ENCODE data around the gene LINGO3.

LINGO3 gene

GRCh38 chr19:2327773-2328400, 19.9 kb upstream of the LINGO3 start:
- peak; percentile 73 for DNase-seq (ENCODE audit: low spot score)

DNA sequence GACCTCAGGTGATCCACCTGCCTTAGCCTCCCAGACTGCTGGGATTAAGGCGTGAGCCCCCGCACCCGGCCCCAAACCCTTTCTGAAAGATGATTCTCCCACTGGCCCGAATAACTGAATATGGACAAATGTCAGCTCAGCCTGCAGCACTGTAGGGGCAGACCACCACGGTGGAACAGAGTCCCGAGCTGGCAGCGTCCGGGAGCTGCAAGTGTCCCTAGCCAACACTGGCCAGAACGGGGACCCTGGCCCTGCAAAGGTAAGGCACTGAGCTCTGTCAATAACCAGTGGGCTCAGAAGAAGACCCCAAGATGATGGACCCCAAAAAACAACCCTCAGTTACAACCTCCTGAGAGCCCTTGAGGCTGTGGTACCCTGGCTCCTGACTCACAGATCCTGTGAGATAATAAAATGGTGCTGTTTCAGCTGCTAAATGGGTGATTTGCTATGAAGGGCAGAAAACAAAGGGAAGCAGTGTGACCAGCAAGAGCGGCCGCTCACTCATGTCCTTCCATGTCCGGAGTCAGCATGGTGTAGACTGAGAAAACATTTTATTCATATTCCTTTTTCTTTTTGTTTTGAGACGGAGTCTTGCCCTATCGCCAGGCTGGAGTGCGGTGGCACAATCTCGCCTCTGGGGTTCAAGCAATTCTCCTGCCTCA, 18.9 kb upstream of the LINGO3 start:
- no peak for DNase-seq (ENCODE audit: low spot score)

DNA sequence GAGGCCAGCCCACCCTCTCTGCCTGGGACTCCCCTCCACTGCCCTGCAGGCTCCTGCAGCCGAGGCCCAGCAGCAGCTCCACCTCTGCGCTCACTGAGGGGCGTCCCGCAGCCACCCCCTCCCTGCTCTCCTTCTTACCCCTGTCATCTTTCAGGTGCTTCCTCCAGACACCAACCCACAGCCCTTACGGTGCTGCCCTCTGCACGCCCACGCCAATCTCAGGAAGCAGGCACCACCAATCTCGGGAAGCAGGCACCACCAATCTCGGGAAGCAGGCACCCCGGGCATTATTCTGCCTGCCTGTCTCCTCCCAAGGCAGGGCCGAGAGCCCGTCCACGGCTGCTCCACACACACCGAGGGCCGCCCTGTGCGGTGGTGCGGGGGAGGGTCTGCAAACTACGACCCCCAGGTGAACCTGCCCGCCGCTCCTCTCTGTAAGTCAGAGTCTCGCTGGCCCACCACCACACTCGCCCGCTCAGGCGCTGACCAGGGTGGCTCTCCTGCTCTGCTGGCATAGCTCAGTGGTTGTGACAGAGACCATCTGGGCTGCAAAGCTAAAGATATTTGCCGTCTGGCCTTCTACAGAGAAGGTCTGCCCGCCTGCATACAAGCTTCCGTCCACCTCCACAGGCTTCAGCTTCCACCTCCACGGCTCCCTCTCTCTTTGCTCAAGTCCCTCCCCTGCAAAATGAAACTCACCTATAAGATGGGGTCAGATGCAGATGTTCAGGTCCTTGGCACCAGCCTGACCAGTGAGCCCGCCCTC, 17.5 kb upstream of the LINGO3 start:
- DNase-seq (ENCODE audit: low spot score), result no peak

GRCh38 chr19:2324220-2324948, 16.4 kb upstream of the LINGO3 start:
- DNase-seq (ENCODE audit: low spot score), result no peak

DNA sequence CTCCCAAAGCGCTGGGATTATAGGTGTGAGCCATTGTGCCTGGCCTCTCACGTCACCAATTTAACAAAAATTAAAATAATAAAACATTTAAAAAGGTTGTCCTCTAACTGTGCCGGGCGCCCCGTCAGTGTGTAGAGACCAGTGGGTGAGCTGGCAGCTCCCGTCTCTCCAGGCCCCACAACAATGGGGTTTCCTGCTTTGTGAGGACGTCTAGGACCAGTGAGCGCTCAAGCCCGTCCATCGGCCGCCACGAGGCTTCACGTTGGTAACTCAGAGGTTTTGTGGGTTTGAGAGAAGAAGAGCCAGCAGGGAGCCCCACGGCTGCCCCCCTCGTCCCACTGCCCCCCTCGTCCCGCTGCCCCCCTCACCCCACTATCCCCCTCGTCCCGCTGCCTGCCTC, 15.8 kb upstream of the LINGO3 start:
- DNase-seq (ENCODE audit: low spot score), result no peak

DNA sequence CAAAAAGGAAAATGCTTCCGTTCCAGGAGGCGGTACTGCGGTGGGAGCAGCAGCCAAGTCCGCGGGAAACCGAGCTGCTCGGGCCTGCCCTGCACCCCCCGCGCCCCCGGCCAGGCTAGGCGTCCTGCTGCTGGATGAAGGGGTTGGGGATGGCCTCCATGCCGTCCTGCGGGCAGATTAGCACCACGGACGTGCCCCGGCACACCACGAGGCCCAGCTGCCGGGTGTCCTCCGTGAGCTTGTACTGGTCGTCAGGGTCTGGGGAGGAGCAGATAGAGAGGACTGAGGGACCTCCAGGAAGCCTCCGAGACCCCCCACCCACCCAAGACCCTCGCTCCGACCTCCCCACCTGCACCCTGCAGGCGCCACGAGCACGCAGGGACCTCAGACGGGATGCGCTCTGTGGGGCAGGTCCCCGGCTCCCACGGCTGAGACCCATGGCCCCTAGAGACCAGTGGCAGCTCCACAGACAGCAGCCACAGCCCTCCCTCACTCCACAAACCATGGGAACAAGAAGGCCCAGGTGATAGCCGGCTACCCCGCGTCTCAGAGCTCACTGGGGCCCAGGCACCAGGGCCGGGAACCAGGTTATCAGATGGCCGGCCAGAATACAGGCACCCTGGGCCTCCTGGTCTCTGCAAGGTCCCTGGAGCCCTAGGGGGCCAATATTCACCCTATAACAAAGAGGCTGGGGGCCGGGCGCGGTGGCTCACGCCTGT, 13.8 kb upstream of the LINGO3 start:
- DNase-seq (ENCODE audit: low spot score), result no peak

GRCh38 chr19:2320939-2321338, 13.0 kb upstream of the LINGO3 start:
- no peak for DNase-seq (ENCODE audit: low spot score)

- no peak for DNase-seq (ENCODE audit: low spot score)
Measured at GRCh38 chr19:2320049-2320448, 12.1 kb upstream of the LINGO3 start.

DNA sequence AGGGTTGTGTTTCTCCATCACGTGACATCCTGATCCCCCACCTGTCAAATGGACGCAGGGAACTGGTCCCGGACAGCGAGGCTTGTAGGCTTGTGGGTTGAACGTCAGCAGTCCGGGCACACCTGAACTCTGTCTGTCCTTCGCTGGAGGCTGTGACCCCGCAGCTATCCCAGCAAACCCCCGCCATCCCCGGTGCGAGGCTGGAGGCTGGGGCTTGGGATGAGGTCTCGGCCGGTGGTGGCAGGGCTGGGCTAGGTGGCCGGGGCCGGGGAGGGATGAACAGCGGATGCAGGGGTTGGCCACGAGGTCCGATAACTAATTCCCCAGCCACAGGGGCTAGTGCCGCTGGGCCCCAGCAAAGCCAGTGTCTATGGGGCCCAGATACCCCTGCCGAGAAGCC, 11.6 kb upstream of the LINGO3 start:
- DNase-seq (ENCODE audit: low spot score), result no peak

GRCh38 chr19:2318923-2319322, 11.0 kb upstream of the LINGO3 start:
- DNase-seq (ENCODE audit: low spot score), result no peak

- DNase-seq (ENCODE audit: low spot score), result no peak
Measured at GRCh38 chr19:2317756-2318155, 9.8 kb upstream of the LINGO3 start.

DNA sequence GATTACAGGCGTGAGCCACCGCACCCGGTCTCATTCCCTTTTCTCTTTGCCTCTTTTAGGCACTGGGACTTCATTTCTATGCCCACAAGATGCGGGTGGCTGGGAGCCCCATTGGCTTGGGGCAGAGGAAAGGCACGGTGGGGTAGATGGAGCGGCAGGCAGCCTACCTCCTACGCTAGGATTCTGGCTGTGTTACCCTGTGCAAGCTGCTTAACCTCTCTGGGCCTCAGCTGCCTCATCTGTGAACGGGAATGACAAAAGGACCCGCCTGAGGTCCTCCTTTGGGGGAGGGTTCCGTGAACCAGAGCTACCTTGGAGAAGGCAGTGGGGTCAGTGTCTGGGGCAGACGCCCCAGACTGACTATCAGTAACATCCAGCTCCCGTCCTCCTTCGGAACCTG, 9.3 kb upstream of the LINGO3 start:
- no peak for DNase-seq (ENCODE audit: low spot score)

DNA sequence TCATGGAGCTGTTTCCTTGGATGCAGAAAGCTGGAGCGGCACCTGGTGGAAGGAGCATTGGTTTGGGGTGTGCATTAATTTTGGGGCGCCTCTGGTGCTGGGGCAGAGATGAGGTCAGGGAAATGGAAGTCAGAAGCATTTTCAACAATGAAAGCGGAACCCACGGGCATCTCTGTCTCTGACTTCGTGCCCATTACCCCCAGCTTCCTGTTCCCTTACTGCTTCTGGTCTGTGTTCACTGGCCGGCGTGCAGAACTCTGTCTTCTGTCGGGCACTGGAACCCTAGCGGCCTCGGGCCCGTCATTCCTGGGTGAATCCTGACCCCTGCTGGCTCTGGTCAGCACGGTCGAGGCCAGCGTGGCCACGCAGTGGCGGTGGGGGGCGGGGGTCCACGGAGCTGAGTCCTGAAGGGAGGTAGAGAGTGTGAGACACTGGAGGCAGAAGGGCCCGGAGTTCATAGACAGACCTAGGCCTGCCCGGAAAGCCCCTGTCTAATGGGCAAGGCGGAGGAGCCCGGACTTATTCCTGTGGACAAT, 7.9 kb upstream of the LINGO3 start:
- peak; percentile 14 for DNase-seq (ENCODE audit: low spot score)

GRCh38 chr19:2315121-2315817, 7.3 kb upstream of the LINGO3 start:
- DNase-seq (ENCODE audit: low spot score), result no peak

DNA sequence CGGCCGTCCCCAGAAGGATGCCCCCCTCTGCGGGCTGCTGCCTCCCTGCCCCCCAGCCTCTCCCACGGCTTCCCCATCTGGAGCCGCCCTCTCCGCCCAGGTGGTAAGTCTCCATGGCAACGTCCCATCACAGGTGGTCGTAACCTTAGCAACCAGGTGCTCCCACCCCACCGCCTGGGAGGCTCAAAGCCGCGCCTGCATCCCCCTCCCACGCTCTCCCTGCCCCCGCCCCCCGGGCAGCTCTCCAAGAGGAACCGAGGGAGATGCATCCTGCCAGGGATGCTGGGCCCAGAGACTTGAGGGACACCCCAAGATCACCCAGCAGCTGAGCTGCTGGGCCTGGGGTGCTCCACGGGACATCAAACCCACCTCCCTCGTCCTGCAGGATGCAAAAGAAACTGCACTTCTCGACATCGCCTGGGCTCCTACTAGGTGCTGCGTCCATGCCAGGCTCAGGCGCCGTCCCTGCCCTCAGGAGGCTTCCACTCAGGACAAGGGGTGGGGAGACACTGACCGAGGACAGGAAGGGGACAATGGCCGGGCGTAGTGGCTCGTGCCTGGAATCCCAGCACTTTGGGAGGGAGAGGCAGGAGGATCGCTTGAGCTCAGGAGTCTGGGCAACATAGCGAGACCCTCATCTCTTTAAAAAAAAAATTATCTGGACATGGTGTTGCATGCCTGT, 5.0 kb upstream of the LINGO3 start:
- DNase-seq (ENCODE audit: low spot score), result no peak

- no peak for DNase-seq (ENCODE audit: low spot score)
Measured at GRCh38 chr19:2311093-2311492, 3.1 kb upstream of the LINGO3 start.

GRCh38 chr19:2309734-2310362, 1.9 kb upstream of the LINGO3 start:
- DNase-seq (ENCODE audit: low spot score), result no peak

GRCh38 chr19:2307518-2308012, 389 bp downstream of the LINGO3 start:
- no peak for DNase-seq (ENCODE audit: low spot score)

GRCh38 chr19:2306971-2307370, 983 bp downstream of the LINGO3 start:
- DNase-seq (ENCODE audit: low spot score), result no peak

DNA sequence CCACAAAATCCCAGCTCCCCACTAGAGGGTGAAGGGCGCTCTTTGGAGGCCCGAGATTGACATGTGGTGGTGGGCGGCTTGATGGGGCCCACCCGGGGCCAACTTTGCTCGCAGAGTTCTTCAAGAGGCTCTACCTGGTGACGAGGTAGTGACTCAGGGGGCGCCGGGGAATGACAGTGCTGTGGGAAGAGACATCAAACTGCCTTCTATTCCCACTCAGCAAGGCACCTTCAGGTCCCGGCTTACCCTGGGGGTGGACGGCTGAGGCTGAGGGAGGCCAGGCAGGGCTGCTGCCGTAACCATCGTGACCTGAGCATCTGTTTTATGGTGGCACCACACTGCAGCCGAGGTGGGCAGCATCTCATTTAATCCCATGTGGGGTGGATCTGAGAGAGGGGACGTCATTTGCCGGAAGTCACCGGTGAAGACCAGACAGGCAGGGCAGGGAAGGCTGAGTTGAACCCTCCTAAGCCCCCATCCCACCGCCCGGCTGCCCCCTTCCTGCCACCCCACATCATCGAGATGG, 1.6 kb downstream of the LINGO3 start:
- no peak for DNase-seq (ENCODE audit: low spot score)

All from CD4-positive, alpha-beta T cell treated with Interleukin-2 at 100 ng/mL for 4 hours (primary cell).